ENCODE data around the gene VSIG8.

GRCh38 chr1:159889821-159890252, 27.4 kb upstream of the VSIG8 start:
- TF ChIP-seq, protein P1, sequence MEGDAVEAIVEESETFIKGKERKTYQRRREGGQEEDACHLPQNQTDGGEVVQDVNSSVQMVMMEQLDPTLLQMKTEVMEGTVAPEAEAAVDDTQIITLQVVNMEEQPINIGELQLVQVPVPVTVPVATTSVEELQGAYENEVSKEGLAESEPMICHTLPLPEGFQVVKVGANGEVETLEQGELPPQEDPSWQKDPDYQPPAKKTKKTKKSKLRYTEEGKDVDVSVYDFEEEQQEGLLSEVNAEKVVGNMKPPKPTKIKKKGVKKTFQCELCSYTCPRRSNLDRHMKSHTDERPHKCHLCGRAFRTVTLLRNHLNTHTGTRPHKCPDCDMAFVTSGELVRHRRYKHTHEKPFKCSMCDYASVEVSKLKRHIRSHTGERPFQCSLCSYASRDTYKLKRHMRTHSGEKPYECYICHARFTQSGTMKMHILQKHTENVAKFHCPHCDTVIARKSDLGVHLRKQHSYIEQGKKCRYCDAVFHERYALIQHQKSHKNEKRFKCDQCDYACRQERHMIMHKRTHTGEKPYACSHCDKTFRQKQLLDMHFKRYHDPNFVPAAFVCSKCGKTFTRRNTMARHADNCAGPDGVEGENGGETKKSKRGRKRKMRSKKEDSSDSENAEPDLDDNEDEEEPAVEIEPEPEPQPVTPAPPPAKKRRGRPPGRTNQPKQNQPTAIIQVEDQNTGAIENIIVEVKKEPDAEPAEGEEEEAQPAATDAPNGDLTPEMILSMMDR (IDR thresholded peaks at IDR 0.05; ENCODE audit: low read depth, low read length) = no peak
- TF ChIP-seq, protein P2, sequence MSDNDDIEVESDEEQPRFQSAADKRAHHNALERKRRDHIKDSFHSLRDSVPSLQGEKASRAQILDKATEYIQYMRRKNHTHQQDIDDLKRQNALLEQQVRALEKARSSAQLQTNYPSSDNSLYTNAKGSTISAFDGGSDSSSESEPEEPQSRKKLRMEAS (IDR thresholded peaks at IDR 0.05; ENCODE audit: low read depth, low read length) = no peak
- TF ChIP-seq POLR2A (IDR thresholded peaks at IDR 0.05; ENCODE audit: extremely low read depth, insufficient read length) = no peak
